GM23248 (cell line): Measurements from ENCODE around the gene PRICKLE3.

Experiments
- EZH2 ChIP-seq: fragments of 200-600 bp; sonication (generic); IDR thresholded peaks from 2 replicates; pipeline ENCODE4 v1.6.1; 2018; ENCODE audit warnings: antibody characterized with exemption, mild to moderate bottlenecking; ENCODE audit not compliant: insufficient read depth, poor library complexity, severe bottlenecking
- EZH2phosphoT487 ChIP-seq: fragments of 200-600 bp; sonication (generic); IDR thresholded peaks from 2 replicates; pipeline ENCODE4 v1.6.1; 2018; ENCODE audit warnings: antibody characterized with exemption, moderate library complexity, mild to moderate bottlenecking, low read depth; ENCODE audit not compliant: insufficient read depth

GRCh38 chrX:49198540-49199314 is 12.6 kb upstream of the PRICKLE3 start:
- no peak for TF ChIP-seq EZH2
- no peak for TF ChIP-seq EZH2phosphoT487
